GM21367 (cell line): Measurements from ENCODE around the gene SWAP70.
"Not testable (repeated sequence)": the region's sequence is repeated elsewhere in the genome, so short reads cannot be mapped to it uniquely, and the experiment has no call there.

Experiments used
- ATAC-seq: cut with Tn5 transposase; IDR thresholded peaks from one replicate; pipeline ENCODE4 v1.9.1; 2021; ENCODE audit not compliant: unreplicated experiment

SWAP70 gene

GRCh38 chr11:9663699-9664275, at the start of gene SWAP70:
TSS of gene SWAP70 (plus strand) at chr11:9664077. CDS start at chr11:9664180, 103 bp downstream.
- peak; percentile 74 for ATAC-seq

GRCh38 chr11:9615031-9615451, 48.8 kb upstream of the SWAP70 start:
- peak; percentile 45 for ATAC-seq

GRCh38 chr11:9616042-9616675, 47.7 kb upstream of the SWAP70 start:
- ATAC-seq = no peak

GRCh38 chr11:9616858-9617257, 47.0 kb upstream of the SWAP70 start:
- ATAC-seq = no peak

GRCh38 chr11:9617940-9618339, 45.9 kb upstream of the SWAP70 start:
- ATAC-seq = no peak

- no peak for ATAC-seq
Observed at GRCh38 chr11:9619004-9619403, 44.9 kb upstream of the SWAP70 start.

GRCh38 chr11:9619971-9620370, 43.9 kb upstream of the SWAP70 start:
- no peak for ATAC-seq

GRCh38 chr11:9622353-9622752, 41.5 kb upstream of the SWAP70 start:
- ATAC-seq = not testable (repeated sequence)

- ATAC-seq = not testable (repeated sequence)
Observed at GRCh38 chr11:9623053-9623452, 40.8 kb upstream of the SWAP70 start.

- no peak for ATAC-seq
Observed at GRCh38 chr11:9624448-9624847, 39.4 kb upstream of the SWAP70 start.

GRCh38 chr11:9625162-9625561, 38.7 kb upstream of the SWAP70 start:
- ATAC-seq = no peak

GRCh38 chr11:9625728-9626127, 38.1 kb upstream of the SWAP70 start:
- no peak for ATAC-seq

GRCh38 chr11:9626496-9627394, 37.1 kb upstream of the SWAP70 start:
- ATAC-seq = peak; percentile 40

GRCh38 chr11:9629064-9629463, 34.8 kb upstream of the SWAP70 start:
- ATAC-seq = no peak

- no peak for ATAC-seq
Observed at GRCh38 chr11:9633679-9634078, 30.2 kb upstream of the SWAP70 start.

- ATAC-seq = no peak
Observed at GRCh38 chr11:9636691-9637090, 27.2 kb upstream of the SWAP70 start.

GRCh38 chr11:9639099-9639498, 24.8 kb upstream of the SWAP70 start:
- ATAC-seq = no peak

GRCh38 chr11:9639985-9640384, 23.9 kb upstream of the SWAP70 start:
- no peak for ATAC-seq

- ATAC-seq = no peak
Observed at GRCh38 chr11:9642894-9643293, 21.0 kb upstream of the SWAP70 start.

GRCh38 chr11:9643751-9644150, 20.1 kb upstream of the SWAP70 start:
- no peak for ATAC-seq

GRCh38 chr11:9645881-9646280, 18.0 kb upstream of the SWAP70 start:
- ATAC-seq = no peak

GRCh38 chr11:9646324-9646723, 17.6 kb upstream of the SWAP70 start:
- ATAC-seq = no peak
